CD4-positive, alpha-beta T cell treated with Interleukin-15 for 4 hours (primary cell): ENCODE data around the gene ZNF101.

Experiments used
- DNase-seq: peaks from one replicate; pipeline ENCODE4 v3.0.0-alpha.2; 2020; ENCODE audit warnings: low spot score

ZNF101 gene

DNA sequence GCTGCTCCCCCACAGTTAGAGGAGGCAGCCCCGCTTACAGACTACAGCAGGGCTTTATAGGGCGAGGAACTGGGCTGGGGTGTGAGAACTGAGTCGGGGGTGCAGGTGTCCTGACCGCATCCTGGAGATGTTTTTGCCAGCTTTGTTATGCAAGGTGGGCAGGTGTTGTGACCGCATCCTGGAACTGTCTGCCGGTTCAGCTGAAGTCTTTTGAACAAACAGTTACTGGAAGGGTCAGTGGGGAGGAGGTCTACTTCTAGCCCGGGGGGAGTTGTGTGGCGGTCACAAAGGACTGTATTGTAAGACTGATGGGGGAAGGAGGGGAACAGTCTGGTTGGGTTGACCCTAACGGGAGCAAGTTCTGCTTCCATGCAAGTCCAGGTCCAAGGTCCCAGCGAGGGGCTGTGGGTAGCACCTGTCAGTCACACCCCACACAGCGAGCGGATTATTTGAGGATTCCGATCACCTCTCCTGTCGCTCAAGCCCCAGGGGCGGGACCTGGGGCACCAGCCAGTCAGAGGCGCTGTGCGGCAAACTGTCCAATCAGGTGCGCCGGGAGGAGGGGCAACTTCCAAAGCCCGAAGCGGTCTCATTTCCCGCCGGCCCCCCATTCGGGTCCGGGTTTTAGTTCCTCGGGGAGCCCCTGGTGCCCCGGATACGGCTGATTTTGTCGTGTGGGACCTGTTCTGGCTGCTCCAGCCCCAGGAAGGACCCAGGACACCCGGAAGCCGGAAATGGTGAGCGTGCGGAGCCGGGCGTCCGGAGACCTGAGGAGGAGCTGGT is at the start of gene ZNF101:
Gene ZNF101, plus strand, starts transcription at position 610 of the 783 bp plus-strand sequence. Its CDS starts 125 bp downstream, at position 735.
- peak; percentile 95 for DNase-seq

DNA sequence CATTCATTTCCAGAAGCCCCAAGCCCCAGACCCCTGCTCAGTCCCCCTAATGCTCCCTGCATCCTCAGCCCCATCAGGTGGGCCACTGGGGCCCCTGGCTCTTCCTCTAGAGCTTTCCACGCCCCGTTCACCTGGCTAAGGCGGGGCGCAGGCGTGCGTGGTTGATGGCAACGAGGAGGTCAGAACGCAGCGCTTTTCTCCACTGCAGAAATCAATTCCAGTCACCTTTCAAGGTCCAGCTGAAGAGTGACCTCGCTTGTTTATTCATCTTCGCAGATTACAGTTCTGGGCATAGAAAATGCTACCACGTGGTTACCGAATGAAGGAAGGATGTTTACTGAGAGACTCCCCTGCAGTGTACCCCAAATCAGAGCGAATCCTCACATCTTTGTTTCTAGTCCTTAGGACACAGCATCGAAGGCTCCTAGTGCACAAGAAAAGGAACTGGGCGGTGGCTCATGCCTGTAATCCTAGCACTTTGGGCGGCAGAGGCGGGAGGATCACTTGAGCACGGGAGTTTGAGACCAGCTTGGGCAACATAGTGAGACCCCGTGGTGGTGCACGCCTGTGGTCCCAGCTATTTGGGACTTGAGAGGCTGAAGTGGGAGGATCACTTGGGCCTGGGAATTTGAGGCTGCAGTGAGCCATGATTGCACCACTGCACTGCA is 49.3 kb upstream of the ZNF101 start:
- DNase-seq = no peak

DNA sequence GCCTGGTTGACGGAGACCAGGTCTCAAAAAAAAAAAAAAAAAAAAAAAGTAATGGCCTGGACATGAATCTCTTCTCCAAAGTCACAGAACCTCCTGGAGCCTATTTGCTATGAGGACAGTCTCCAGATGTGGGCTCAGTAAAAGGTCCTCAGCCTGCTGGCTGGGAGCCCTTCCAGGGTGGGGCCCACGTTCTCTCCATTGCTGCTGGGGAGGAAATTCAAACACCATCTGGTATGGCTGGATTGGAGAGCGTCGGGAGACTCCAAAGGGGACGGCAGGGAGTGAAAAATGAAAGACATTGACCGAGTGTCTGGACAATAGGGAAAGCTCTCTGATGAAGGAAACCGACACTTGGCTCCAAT is 48.8 kb upstream of the ZNF101 start:
- no peak for DNase-seq

DNA sequence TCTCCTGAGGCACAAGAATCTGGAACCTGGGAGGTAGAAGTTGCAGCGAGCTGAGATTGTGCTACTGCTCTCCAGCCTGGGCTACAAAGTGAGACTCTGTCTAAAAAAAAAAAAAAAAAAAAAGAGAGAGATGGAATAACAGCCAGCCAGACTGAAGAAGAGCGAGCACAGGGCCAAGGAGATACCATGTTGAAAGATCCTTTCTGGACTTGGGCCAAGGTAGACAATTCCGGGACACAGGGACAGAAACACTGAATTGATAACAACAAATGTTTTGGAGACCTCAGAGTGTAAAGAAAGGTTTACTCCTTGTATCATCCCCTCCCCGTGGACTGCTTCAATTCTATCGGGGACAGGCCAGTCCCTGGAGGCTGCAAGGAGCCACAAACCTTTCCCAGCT is 45.3 kb upstream of the ZNF101 start:
- no peak for DNase-seq

DNA sequence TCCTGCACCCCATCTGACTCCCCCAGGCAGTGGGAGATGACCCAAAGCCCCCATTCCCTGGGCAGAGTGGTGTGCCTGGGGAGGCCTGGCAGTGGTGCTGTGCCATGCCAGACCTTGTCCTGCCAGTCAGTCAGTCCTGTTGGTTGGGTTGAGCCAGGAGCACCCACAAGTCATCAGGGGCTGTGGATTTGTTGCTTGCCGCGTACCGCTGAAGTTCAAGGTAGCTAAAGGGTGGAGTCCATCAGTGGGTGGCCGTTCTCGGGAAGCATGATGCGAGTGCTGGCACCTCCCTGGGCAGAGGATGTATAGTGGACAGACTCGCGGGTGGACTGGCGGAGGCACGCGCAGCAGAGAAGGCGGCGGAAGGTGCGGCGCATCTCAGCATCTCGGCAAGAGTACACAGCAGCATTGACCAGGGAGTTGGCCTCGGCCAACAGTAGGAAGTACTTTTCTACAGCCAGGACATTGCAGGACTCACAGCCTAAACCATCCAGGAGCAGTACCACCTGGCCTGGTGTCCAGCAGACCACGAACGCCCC is 44.5 kb upstream of the ZNF101 start:
- DNase-seq = no peak

DNA sequence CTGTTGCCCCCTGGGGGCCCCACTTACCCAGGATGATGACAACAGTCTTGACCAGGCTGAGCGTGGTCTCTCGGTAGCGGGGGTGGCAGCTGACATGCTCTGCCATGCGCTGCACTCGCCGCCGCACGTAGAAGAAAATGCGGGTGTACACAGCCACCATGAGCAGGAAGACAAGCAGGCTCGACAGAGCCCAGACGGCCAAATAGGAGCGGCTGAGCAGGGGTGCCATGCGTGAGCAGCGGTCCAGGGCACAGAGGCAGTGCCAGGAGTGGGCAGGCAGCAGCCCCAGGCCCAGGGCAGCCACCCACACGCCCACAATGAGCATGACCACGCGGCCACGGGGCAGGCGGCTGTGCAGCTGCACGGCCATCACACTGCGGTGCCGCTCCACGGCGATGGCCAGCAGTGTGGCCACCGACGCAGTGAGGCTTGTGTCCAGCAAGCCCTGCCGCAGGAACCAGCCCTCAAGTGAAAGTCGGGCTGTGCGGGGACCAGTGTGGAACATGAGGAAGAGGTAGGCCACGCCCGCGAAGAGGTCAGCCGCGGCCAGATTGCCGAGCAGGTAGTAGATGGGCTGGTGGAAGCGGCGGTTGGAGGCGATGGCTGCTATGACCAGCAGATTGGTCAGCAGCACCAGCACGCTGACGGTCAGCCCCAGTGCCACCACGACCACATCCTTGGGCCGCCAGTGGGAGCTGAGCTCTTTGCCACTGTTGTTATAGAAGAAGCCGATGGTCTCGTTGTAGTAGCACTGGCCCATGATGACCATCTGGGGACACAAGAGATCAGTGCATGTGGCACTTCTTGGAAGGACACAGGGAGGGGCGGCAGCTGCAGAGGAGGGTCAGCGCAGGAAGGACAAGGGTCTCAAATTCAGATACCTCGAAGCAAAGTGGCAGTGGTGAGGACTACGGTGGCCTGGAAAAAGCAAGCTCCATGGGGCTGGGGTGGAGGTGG is 41.8 kb upstream of the ZNF101 start:
- no peak for DNase-seq

DNA sequence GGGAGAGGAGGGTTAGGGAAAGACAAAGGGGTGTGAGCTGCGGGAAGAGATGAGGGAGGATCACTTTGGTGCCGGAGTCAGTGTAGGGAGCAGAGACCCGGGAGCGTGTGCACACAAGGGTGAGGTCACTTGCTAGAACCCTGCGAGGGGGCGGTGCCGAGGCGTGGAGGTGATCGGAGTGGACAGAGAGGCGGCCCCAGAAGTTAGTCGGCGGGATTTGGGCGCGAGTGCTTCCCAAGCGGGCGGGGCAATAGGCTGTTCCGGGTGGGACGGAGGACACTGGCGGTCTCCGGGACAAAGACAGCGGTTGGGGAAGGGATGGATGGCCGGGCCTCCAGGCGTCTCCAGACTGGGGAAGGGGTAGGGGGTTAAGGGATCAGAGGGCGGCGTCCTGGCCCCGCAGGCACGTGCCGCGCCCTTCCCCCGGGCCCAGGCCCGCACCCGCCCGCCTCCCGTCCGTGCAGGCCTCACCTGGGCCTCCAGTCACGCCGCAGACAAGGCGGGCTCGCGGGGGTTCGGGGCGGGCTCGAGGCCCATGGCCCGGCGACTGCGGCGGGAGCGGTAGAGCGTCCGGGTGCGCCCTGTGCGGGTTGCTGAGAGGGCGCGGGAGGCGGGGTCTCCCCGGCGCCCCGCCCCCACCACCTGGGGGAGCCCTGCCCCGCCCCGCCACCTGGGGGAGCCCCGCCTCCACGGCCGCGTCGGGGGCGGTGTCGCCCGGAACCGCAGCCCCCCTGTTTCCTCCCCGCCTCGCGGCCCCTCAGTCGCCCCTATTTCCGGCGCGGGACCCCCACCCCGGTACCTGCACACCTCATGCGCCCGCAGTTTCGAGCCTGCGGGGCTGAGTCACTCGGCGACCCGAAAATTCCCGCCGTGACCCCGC is 40.8 kb upstream of the ZNF101 start, which contains the start of gene LPAR2:
Gene LPAR2, minus strand, starts transcription at position 600 of the 880 bp plus-strand sequence. CDS start 945 bp downstream, outside the sequence.
- DNase-seq = peak; percentile 75

DNA sequence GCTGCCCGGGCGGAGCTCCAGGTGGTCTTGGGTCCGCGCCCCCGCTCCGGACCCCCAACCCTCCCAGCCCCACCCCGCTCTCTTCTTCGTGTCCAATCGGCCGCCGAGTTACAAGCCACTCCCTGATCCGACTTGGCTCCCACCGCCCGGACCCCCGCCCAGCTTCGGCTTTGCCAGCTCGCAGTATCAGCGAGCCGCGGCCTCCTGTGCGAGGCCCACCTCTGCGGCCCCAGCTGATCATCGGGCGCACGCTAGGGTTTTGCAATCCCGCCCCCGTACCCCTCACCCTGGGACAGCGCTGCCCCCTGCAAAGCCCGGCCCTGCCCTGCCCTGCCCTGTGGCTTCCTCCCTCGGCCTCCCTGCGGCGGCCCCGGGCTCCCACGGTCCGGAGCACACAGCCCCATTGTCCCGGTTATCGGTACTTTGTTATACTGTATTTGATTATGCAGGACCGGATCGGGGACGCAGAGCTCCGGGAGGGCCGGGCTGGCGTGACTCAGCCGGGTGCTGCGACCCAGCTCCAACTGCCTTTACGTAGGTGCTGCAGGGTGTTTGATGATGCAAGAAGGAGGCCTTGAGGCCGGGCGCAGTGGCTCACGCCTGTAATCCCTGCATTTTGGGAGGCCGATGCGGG is 40.0 kb upstream of the ZNF101 start:
- DNase-seq = peak; percentile 43

DNA sequence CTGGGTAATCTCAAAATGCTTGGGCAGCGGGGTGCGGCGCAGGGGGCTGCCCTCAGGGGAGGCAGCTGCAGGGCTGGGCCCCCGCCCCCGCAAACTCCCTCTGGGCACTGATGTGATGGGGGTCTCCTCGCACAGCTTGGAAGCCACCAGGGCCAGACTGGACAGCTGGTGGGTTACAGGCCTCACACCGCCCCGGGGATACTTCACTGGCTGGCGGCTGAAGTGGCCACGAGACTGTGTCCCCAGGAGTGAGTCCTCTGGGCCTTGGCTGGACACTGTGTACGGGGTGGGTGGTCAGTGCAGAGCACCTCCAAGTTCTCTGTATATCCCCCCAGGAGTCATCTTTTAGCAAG is 38.6 kb upstream of the ZNF101 start:
- DNase-seq = no peak

DNA sequence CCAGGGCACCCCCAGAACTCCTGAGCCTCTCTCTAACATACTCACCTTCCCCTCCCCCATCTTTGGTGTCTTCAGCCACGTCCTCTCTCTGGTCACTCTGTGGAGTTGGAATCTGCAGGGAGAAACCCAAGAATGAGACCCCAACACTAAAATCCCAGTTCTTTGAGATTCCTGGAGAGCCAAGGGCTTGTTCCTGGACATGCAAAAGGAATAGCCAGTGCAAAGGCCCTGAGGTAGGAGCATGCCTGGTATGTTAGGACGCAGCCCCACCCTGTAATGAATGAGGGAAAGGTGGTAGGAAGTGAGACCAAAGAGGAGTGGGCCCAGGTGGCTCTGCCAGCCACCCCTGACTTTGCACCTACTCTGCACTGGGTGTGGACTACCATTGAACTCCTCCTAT is 38.2 kb upstream of the ZNF101 start:
- DNase-seq = no peak

DNA sequence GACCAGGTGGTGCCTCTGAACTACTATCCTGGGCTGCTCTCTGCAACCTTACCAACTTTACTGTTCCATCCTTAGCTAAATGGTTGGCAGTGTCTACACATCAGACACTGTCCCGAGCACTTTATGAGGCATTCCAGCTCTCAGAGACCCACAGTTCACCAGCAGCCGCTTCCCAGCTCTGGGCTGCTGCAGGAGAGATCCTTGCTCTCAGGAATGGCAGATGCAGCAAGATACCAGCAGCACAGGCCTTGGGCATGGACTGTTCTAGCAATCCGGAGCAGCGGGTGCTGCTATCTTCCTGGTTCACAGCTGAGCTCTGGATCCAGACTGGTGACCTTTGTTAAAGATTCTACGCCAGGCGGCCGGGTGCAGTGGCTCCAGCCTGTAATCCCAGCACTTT is 37.3 kb upstream of the ZNF101 start:
- no peak for DNase-seq

DNA sequence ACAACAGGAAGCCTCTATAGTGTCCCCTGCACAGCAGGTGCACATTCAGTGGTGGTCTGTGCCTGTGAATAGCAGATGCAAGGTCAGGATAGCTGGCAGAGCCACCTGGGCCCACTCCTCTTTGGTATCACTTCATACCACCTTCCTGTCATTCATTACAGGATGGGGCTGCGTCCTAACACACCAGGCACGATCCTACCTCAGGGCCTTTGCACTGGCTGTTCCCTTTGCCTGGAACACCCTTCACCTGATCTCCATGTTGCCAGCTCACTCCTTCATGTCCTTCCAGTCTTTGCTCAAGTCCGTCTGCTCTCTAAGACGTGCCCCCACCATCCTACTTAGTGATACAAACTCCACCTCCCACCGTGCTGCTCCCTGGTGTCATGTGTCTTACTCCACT is 36.0 kb upstream of the ZNF101 start:
- no peak for DNase-seq

DNA sequence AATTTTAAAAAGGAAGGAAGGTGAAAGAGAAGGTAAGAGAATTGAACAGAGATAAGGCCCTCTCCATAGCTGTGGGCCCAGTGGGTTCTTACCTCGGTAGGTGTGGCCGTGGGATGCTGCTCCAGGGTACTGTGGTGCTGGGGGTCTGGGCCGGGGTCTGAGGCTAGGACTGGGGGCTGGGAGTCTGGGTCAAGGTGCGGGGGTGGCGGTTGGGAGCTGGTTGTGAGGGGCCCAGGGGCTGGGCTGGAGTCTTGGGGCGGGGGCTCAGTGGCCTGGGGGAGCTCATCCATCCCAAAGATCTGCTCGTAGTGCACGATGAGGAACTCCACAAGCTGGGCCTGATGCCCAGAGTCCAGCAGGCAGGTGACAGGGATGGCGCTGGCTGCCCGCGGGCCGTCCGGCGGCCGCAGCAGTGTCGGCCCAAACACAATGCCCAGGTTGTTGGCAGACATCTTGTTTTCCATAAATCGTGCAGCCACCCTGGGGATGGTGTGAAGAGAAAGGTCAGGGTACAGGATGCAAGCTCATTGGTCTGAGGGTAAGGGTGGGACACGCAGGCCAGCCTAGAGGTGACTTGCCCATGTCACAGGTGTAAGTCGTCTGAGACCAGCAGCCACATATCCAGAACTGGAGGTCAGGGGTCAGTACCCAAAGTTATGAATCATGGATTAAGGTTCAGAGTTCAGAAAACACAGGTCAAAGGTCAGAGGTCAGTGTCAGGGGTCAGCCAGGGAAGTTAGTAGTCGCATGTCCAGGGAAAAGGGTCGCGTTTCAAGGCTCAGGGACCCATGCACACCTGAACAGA is 34.7 kb upstream of the ZNF101 start:
- no peak for DNase-seq

DNA sequence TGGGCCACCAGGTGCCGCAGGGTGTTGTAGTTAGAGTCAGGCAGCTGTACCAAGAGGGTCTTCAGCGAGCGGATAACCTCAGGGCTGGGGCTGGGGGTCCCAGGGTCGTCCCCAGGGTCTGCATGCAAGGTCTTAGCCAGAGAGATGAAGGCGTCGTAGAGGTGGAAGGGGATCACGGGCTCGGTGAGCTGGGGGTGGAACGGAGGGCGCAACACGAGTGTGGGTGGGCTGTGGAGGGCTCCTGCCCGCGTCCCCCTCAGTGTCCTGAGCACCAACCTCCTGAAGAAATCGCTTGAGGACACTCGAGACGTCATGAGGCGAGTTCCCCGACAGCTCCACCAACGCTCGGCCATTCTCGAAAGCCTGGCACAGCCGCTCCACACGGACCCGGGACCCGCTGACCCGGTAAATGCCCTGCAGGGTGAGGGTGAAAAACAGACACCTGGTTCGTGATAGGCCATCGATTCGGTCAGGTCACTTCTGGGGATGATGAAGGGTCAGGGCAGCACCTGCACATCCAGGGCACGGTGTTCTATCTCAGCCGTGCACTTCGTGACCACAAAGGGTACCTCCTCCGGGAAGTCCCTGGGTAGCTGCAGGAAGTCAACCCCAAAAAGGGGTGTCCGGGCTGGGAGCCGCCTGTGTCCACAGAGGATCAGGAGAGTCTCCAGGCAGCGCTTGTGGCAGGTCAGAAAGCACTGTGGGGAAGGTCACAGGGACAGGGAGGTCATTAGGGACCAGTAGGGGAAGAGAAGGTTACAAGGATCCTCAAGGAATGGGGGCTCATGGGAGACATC is 33.9 kb upstream of the ZNF101 start:
- no peak for DNase-seq

DNA sequence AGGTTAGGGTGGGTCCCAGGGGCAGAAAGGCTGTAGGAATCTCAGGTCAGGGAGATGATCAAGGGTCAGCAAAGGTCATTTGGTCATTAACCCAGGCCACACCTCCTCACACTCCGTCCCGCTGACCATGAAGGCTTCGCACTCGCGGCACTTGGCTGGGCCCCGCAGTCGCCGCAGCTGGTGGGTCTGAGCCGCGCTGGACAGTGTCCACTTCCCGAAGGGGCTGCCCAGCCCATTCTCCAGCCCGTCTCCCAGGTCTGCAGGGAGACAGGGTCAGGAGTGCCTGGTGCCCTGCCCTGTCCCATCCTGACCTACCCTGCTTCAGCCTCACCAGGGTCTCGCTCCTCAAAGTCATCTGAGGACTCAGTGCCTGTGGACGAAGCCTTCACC is 33.3 kb upstream of the ZNF101 start:
- DNase-seq = no peak

DNA sequence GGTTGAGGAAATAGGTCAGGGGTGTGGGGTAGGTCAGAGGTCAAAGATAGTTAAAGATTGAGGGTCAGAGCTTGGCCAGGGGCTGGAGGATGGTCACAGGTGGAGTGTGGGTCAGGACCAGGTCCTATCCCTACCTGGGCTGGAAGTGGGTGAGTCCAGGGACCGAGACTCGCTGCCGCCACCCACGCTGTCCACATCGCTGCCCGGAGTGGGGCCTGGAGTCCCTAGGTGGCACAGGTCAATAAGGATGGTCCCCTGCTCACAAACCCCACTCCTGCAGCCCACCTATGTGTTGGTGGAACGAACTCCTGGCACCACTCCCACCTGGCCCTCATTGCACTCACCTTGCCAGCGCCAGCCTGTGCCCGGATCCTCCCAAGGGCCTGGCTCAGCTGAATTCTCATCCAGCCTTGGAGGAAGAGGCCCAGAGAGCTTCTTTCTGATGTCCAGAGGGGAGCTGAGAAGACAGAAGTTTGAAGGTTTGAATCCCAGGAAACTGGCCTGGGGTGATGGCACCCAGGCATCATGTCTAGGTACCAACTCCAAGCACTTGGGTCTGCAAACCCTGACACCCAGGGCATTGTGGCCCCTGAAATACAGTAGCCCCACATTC is 32.0 kb upstream of the ZNF101 start:
- no peak for DNase-seq

DNA sequence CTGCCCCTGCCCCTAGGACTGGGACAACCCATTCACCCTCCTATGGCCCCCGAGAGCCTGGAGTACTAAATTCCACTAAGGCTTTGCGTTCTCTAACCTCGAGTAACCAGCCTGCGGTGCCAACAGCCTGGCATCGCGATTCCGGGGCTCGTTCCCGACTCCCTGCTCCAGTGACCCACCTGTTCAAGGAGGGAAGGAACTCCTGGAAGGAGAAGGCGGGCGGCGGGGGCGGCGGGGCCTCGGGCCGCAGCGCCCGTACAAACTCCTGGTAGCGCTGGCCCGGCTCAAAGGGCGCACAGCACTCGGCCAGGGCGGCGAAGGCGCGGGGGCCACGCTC is 31.5 kb upstream of the ZNF101 start:
- DNase-seq = no peak

DNA sequence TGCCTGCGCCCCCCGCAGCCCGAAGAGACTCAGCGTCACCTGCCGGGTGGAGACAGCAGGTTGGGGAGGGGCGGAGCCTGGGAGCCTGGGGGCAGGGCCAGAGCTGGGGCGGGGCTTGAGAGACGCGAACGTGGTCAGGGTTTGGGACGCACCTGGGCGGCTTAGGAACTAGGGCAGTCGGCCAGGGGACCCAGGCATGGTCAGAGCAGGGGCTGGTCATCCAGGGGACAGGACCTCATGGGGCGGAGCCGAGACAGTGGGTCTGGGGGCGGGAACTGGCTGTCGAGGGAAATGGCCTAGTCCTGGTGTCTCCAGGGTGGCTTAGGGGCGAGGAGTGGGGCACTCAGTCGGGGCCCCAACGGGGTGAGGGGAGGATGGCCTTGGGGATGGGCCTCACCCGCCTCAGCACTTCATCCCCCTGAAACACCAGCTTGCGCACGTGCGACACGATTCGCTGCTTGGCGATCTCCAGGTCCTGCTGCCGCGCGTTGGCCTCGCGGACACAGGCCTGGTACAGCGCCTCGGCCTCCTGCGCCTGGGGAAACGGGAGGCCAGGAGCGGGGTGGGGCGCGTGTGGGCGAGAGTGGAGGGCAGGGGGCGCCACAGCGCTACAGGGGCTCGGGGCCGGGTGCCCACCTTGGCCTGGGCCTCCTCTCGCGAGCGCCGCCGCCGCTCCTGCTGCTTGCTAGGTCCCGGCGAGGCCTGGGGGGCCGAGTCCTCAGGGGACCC is 31.0 kb upstream of the ZNF101 start:
- no peak for DNase-seq
